Neural cell (in vitro differentiated cells): ENCODE data around the gene RNF181. TPM values are rescaled to one million over a fixed set of nuclear protein-coding genes. Genes with fewer than 3 reads are reported as not detected.

ENCODE experiments used
- H2AFZ ChIP-seq: fragments of 200-600, 300-800 bp; sonication (generic), shearing (Covaris generic); 2 replicates; pipeline ENCODE4 v1.6.0; 2014; ENCODE audit warnings: low read depth, mild to moderate bottlenecking, antibody characterized with exemption, low read length, moderate library complexity
- H3F3A ChIP-seq: fragments of 200-600 bp; shearing (Covaris generic); 2 replicates; pipeline ENCODE4 v1.6.1; 2016; ENCODE audit warnings: mild to moderate bottlenecking, moderate library complexity, mixed read lengths, antibody characterized with exemption, low read length; ENCODE audit not compliant: insufficient read depth, poor library complexity, severe bottlenecking
- H3K27ac ChIP-seq: fragments of 200-600, 300-800 bp; sonication (generic), shearing (Covaris generic); 2 replicates; pipeline ENCODE4 v1.5.1; 2014; ENCODE audit warnings: mild to moderate bottlenecking, low read length, moderate library complexity
- H3K27me3 ChIP-seq: fragments of 300-800, 200-600 bp; sonication (generic), shearing (Covaris generic); 2 replicates; pipeline ENCODE4 v1.6.0; 2014; ENCODE audit warnings: mild to moderate bottlenecking, low read depth, low read length, moderate library complexity; ENCODE audit not compliant: insufficient read depth
- H3K36me3 ChIP-seq: fragments of 300-800, 200-600 bp; sonication (generic), shearing (Covaris generic); 2 replicates; pipeline ENCODE4 v1.5.1; 2014; ENCODE audit warnings: mild to moderate bottlenecking, antibody characterized with exemption, low read length, moderate library complexity; ENCODE audit not compliant: insufficient read depth
- H3K4me2 ChIP-seq: fragments of 300-800, 200-600 bp; sonication (generic), shearing (Covaris generic); 2 replicates; pipeline ENCODE4 v1.6.0; 2014; ENCODE audit warnings: mild to moderate bottlenecking, low read length
- H3K4me3 ChIP-seq: fragments of 300-800, 200-600 bp; sonication (generic), shearing (Covaris generic); 2 replicates; pipeline ENCODE4 v1.5.1; 2014; ENCODE audit warnings: mild to moderate bottlenecking, low read length, moderate library complexity
- H3K79me2 ChIP-seq: fragments of 200-600 bp; shearing (Covaris generic); replicated peaks from 2 replicates; pipeline ENCODE4 v1.6.0; 2014; ENCODE audit warnings: mild to moderate bottlenecking, low read length, moderate library complexity; ENCODE audit not compliant: insufficient read depth
- H3K9ac ChIP-seq: fragments of 300-800, 200-600 bp; sonication (generic), shearing (Covaris generic); 2 replicates; pipeline ENCODE4 v1.6.1; 2016; ENCODE audit warnings: mild to moderate bottlenecking, low read length, mixed read lengths
- H3K9me2 ChIP-seq: fragments of 200-600 bp; shearing (Covaris generic); 2 replicates; pipeline ENCODE4 v1.6.1; 2016; ENCODE audit warnings: mild to moderate bottlenecking, low read length, mixed read lengths; ENCODE audit not compliant: insufficient read depth
- H3K9me3 ChIP-seq: fragments of 200-600, 300-800 bp; sonication (generic), shearing (Covaris generic); 2 replicates; pipeline ENCODE4 v1.6.1; 2016; ENCODE audit warnings: mild to moderate bottlenecking, mixed run types, low read length, moderate library complexity, mixed read lengths
- H4K20me1 ChIP-seq: fragments of 200-600 bp; shearing (Covaris generic); 2 replicates; pipeline ENCODE4 v1.6.1; 2016; ENCODE audit warnings: mild to moderate bottlenecking, mixed run types; ENCODE audit not compliant: insufficient read depth
- EP300 ChIP-seq: fragments of 450-650 bp; conservative IDR thresholded peaks from 2 replicates; pipeline ENCODE4 v1.6.1; 2014; ENCODE audit warnings: antibody characterized with exemption, mild to moderate bottlenecking, moderate library complexity; ENCODE audit not compliant: poor library complexity, severe bottlenecking
- EZH2 ChIP-seq: fragments of 200-600, 300-800 bp; shearing (Covaris generic), sonication (generic); IDR thresholded peaks from 2 replicates; pipeline ENCODE4 v1.6.1; 2014; ENCODE audit warnings: antibody characterized with exemption, low read length, borderline replicate concordance, mild to moderate bottlenecking; ENCODE audit not compliant: insufficient read depth, poor library complexity, severe bottlenecking
- MXI1 ChIP-seq: fragments of 450-650 bp; conservative IDR thresholded peaks from 2 replicates; pipeline ENCODE4 v1.6.1; 2014; ENCODE audit warnings: antibody characterized with exemption, mild to moderate bottlenecking; ENCODE audit not compliant: poor library complexity, severe bottlenecking
- POLR2AphosphoS5 ChIP-seq: IDR thresholded peaks from 2 replicates; pipeline ENCODE4 v1.6.1; 2012
- RAD21 ChIP-seq: fragments of 450-650 bp; conservative IDR thresholded peaks from 2 replicates; pipeline ENCODE4 v1.6.1; 2014; ENCODE audit warnings: antibody characterized with exemption, mild to moderate bottlenecking, moderate library complexity
- SMC3 ChIP-seq: fragments of 450-650 bp; conservative IDR thresholded peaks from 2 replicates; pipeline ENCODE4 v1.6.1; 2014; ENCODE audit warnings: antibody characterized with exemption, mild to moderate bottlenecking, moderate library complexity; ENCODE audit not compliant: poor library complexity
- TAF1 ChIP-seq: IDR thresholded peaks from 2 replicates; pipeline ENCODE4 v1.6.1; 2012; ENCODE audit warnings: low read depth
- polyA plus RNA-seq: library from polyadenylated mRNA; depleted of rRNA; stranded (reverse); fragments of >200 nt; gene quantifications from 2 replicates; pipeline ENCODE4 v1.2.3, GENCODE V29; 2014
- TF ChIP-seq, protein P1 (sequence below): fragments of 450-650 bp; IDR thresholded peaks from 2 replicates; pipeline ENCODE4 v1.5.1; 2014; ENCODE audit warnings: antibody characterized with exemption, mild to moderate bottlenecking, moderate library complexity; ENCODE audit not compliant: poor library complexity, severe bottlenecking
- TF ChIP-seq, protein P2 (sequence below): IDR thresholded peaks from 2 replicates; pipeline ENCODE4 v1.6.1; 2012; ENCODE audit warnings: borderline replicate concordance

The RNF181 gene
- polyA plus RNA-seq, 1 donor from 2014 or later, result 330 TPM

DNA sequence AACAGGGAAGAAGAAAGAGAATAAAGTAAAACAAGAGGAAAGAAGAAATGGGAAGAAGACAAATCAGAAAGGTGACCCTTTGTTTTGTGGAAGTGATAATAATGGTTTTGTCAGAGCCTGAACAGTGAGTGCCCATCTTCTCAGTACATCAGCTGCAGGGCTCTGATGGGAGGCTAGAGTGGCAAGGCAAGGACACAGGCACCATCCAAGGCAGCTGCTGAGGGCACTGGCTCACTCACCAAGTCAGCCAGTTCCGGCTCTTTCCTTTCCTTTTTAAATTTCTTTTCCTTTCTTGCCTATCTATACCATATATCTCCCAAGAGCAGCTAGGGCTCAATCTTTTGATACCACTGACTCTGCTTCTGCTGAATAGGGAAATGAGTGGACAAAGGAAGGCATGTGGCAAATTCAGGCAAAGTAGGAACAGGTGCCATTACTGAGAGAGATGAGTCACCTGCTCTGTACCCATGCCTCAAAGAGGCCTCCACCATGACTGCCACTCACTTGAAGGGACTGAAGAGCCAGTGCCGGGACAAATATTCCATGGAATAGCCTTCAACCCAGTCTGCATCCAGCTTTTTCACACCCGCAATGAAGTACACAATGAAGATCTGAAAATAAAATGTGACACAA is 40.4 kb upstream of the RNF181 start:
- Histone ChIP-seq H3K9me3 (no peaks in the 10 kb centered on the region), H4K20me1 (no peaks in the 10 kb centered on the region), H3F3A (no peaks in the 10 kb centered on the region), H3K27me3 (no peaks in the 10 kb centered on the region), H3K9me2 (no peaks in the 10 kb centered on the region), H3K27ac (no peak overlapping the region), H3K79me2 (peaks cover 9% of the 10 kb centered on the region), H3K4me3 (no peak overlapping the region), H2AFZ (no peak overlapping the region), H3K4me2 (no peak overlapping the region), H3K36me3 (peaks cover 8% of the 10 kb centered on the region), H3K9ac (no peak overlapping the region)
- TF ChIP-seq EP300, result no peak
- TF ChIP-seq RAD21, result no peak
- TF ChIP-seq POLR2AphosphoS5, result no peak
- TF ChIP-seq, protein P1, sequence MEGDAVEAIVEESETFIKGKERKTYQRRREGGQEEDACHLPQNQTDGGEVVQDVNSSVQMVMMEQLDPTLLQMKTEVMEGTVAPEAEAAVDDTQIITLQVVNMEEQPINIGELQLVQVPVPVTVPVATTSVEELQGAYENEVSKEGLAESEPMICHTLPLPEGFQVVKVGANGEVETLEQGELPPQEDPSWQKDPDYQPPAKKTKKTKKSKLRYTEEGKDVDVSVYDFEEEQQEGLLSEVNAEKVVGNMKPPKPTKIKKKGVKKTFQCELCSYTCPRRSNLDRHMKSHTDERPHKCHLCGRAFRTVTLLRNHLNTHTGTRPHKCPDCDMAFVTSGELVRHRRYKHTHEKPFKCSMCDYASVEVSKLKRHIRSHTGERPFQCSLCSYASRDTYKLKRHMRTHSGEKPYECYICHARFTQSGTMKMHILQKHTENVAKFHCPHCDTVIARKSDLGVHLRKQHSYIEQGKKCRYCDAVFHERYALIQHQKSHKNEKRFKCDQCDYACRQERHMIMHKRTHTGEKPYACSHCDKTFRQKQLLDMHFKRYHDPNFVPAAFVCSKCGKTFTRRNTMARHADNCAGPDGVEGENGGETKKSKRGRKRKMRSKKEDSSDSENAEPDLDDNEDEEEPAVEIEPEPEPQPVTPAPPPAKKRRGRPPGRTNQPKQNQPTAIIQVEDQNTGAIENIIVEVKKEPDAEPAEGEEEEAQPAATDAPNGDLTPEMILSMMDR, result no peak
- TF ChIP-seq SMC3, result no peak
- no peak for TF ChIP-seq TAF1

DNA sequence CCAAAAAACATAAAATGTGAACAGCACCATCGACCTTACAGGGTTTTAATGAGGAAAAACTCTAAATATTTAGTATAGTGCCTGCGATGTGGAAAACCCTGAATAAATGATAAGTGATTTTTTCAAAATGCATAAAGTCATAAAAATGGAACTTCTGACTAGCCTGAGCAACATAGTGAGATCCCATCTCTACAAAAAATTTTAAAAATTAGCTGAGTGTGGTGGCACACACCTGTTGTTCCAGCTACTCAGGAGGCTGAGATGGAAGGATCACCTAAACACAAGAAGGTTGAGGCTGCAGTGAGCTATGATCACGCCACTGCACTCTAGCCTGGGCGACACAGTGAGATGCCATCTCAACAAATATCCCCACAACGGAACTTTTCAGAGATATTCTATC is 38.4 kb upstream of the RNF181 start:
- H3K4me3 ChIP-seq, result no peak overlapping the region
- H3K9ac ChIP-seq, result no peak overlapping the region
- H3K79me2 ChIP-seq, result peaks cover 18% of the 10 kb centered on the region
- no peak overlapping the region for H3K27ac ChIP-seq
- no peaks in the 10 kb centered on the region for H3K9me3 ChIP-seq
- no peaks in the 10 kb centered on the region for H3K9me2 ChIP-seq
- peaks cover 8% of the 10 kb centered on the region for H3K36me3 ChIP-seq
- no peak overlapping the region for H3K4me2 ChIP-seq
- H4K20me1 ChIP-seq, result no peaks in the 10 kb centered on the region
- TF ChIP-seq POLR2AphosphoS5 (no peak), RAD21 (no peak), TAF1 (no peak), EZH2 (no peak), EP300 (no peak), MXI1 (no peak), SMC3 (no peak)
- TF ChIP-seq, protein P2, sequence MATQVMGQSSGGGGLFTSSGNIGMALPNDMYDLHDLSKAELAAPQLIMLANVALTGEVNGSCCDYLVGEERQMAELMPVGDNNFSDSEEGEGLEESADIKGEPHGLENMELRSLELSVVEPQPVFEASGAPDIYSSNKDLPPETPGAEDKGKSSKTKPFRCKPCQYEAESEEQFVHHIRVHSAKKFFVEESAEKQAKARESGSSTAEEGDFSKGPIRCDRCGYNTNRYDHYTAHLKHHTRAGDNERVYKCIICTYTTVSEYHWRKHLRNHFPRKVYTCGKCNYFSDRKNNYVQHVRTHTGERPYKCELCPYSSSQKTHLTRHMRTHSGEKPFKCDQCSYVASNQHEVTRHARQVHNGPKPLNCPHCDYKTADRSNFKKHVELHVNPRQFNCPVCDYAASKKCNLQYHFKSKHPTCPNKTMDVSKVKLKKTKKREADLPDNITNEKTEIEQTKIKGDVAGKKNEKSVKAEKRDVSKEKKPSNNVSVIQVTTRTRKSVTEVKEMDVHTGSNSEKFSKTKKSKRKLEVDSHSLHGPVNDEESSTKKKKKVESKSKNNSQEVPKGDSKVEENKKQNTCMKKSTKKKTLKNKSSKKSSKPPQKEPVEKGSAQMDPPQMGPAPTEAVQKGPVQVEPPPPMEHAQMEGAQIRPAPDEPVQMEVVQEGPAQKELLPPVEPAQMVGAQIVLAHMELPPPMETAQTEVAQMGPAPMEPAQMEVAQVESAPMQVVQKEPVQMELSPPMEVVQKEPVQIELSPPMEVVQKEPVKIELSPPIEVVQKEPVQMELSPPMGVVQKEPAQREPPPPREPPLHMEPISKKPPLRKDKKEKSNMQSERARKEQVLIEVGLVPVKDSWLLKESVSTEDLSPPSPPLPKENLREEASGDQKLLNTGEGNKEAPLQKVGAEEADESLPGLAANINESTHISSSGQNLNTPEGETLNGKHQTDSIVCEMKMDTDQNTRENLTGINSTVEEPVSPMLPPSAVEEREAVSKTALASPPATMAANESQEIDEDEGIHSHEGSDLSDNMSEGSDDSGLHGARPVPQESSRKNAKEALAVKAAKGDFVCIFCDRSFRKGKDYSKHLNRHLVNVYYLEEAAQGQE, result no peak
- TF ChIP-seq, protein P1, result no peak
- H2AFZ ChIP-seq, result no peak overlapping the region
- H3K27me3 ChIP-seq, result no peaks in the 10 kb centered on the region
- no peaks in the 10 kb centered on the region for H3F3A ChIP-seq
